Left hindlimb (tissue), 1 donor: ENCODE data around the gene RIPK1.
"Not testable (repeated sequence)": the region's sequence is repeated elsewhere in the genome, so short reads cannot be mapped to it uniquely, and the experiment has no call there.

ENCODE experiments used
- DNase-seq: peaks from one replicate; pipeline ENCODE4 v3.0.0-alpha.2; 2018

RIPK1 gene

GRCh38 chr6:3046295-3046694 lies 22.0 kb upstream of the RIPK1 start:
- DNase-seq, result no peak

GRCh38 chr6:3048009-3048408 lies 20.3 kb upstream of the RIPK1 start:
- DNase-seq, result not testable (repeated sequence)

GRCh38 chr6:3052481-3053230 lies 15.6 kb upstream of the RIPK1 start:
- DNase-seq, result no peak

GRCh38 chr6:3053231-3053508 lies 15.1 kb upstream of the RIPK1 start:
- no peak for DNase-seq

- peak; percentile 69 for DNase-seq
These were observed 13.8 kb upstream of the RIPK1 start for GRCh38 chr6:3054229-3055157.

- not testable (repeated sequence) for DNase-seq
These were observed 13.2 kb upstream of the RIPK1 start for GRCh38 chr6:3055158-3055499.

- DNase-seq, result no peak
These were observed 11.1 kb upstream of the RIPK1 start for GRCh38 chr6:3057063-3057770.

- no peak for DNase-seq
These were observed 9.3 kb upstream of the RIPK1 start for GRCh38 chr6:3058957-3059356.

- not testable (repeated sequence) for DNase-seq
These were observed 8.2 kb upstream of the RIPK1 start for GRCh38 chr6:3060092-3060491.

- DNase-seq, result no peak
These were observed 6.8 kb upstream of the RIPK1 start for GRCh38 chr6:3061501-3061941.

GRCh38 chr6:3063340-3063732 lies 5.0 kb upstream of the RIPK1 start:
- not testable (repeated sequence) for DNase-seq

GRCh38 chr6:3063733-3064700 lies 4.3 kb upstream of the RIPK1 start:
- peak; percentile 94 for DNase-seq

GRCh38 chr6:3071568-3071967 lies 3.3 kb downstream of the RIPK1 start:
- DNase-seq, result no peak

- DNase-seq, result no peak
These were observed 4.5 kb downstream of the RIPK1 start for GRCh38 chr6:3072798-3073197.

- no peak for DNase-seq
These were observed 5.1 kb downstream of the RIPK1 start for GRCh38 chr6:3073382-3073781.

- no peak for DNase-seq
These were observed 7.4 kb downstream of the RIPK1 start for GRCh38 chr6:3075772-3076113.

- no peak for DNase-seq
These were observed 8.0 kb downstream of the RIPK1 start for GRCh38 chr6:3076320-3076719.

GRCh38 chr6:3077430-3077829 lies 9.1 kb downstream of the RIPK1 start:
- DNase-seq, result no peak

GRCh38 chr6:3078952-3079351 lies 10.7 kb downstream of the RIPK1 start:
- DNase-seq, result not testable (repeated sequence)

- DNase-seq, result no peak
These were observed 11.4 kb downstream of the RIPK1 start for GRCh38 chr6:3079682-3080081.

- no peak for DNase-seq
These were observed 13.7 kb downstream of the RIPK1 start for GRCh38 chr6:3081960-3082359.

GRCh38 chr6:3085074-3085473 lies 16.8 kb downstream of the RIPK1 start:
- DNase-seq, result no peak
